HepG2 (cell line): ENCODE measurements around the gene PSIP1. TPM values are rescaled to one million over a fixed set of nuclear protein-coding genes. Genes with fewer than 3 reads are reported as not detected.

ENCODE experiments used
- HDAC1 ChIP-seq: sonication (generic); formaldehyde crosslinking; IDR thresholded peaks from 2 replicates; pipeline ENCODE4 v1.5.1; 2020; ENCODE audit warnings: mild to moderate bottlenecking, missing genetic modification reagents
- HOXA7 ChIP-seq: sonication (generic); formaldehyde crosslinking; IDR thresholded peaks from 2 replicates; pipeline ENCODE4 v1.8.1; 2022; ENCODE audit warnings: mild to moderate bottlenecking, missing genetic modification reagents, moderate library complexity
- IRF1 ChIP-seq: sonication (generic); formaldehyde crosslinking; IDR thresholded peaks from 2 replicates; pipeline ENCODE4 v1.4.0; 2020; ENCODE audit warnings: low read depth, mild to moderate bottlenecking, missing genetic modification reagents
- MAFG ChIP-seq: sonication (generic); formaldehyde crosslinking; IDR thresholded peaks from 2 replicates; pipeline ENCODE4 v1.5.1; 2020; ENCODE audit warnings: mild to moderate bottlenecking, missing genetic modification reagents
- MBD4 ChIP-seq: IDR thresholded peaks from 2 replicates; pipeline ENCODE4 v1.6.1; 2012; ENCODE audit warnings: low read length, inconsistent platforms, borderline replicate concordance
- MXD4 ChIP-seq: IDR thresholded peaks from 2 replicates; pipeline ENCODE4 v1.6.1; 2016; ENCODE audit warnings: mild to moderate bottlenecking, missing biosample characterization, missing genetic modification reagents
- MYC ChIP-seq: sonication (generic); formaldehyde crosslinking; IDR thresholded peaks from 2 replicates; pipeline ENCODE4 v1.9.0; 2021; ENCODE audit warnings: missing genetic modification reagents, borderline replicate concordance
- NR1H2 ChIP-seq: sonication (generic); formaldehyde crosslinking; IDR thresholded peaks from 2 replicates; pipeline ENCODE4 v1.8.1; 2022; ENCODE audit warnings: low read depth, missing genetic modification reagents, borderline replicate concordance
- NRL ChIP-seq: sonication (generic); formaldehyde crosslinking; IDR thresholded peaks from 2 replicates; pipeline ENCODE4 v1.5.0; 2020; ENCODE audit warnings: missing genetic modification reagents, mild to moderate bottlenecking, moderate library complexity, borderline replicate concordance
- POGK ChIP-seq: sonication (generic); formaldehyde crosslinking; conservative IDR thresholded peaks from 2 replicates; pipeline ENCODE4 v1.8.0; 2022; ENCODE audit warnings: mild to moderate bottlenecking, moderate library complexity, missing genetic modification reagents
- SATB2 ChIP-seq: sonication (generic); formaldehyde crosslinking; IDR thresholded peaks from 2 replicates; pipeline ENCODE4 v1.5.0; 2020; ENCODE audit warnings: missing genetic modification reagents
- SP2 ChIP-seq: sonication (generic); formaldehyde crosslinking; IDR thresholded peaks from 2 replicates; pipeline ENCODE4 v1.5.1; 2020; ENCODE audit warnings: mild to moderate bottlenecking, missing genetic modification reagents
- SRSF1 ChIP-seq: fragments of 200-400 bp; formaldehyde crosslinking; optimal IDR thresholded peaks from 2 replicates; pipeline ENCODE3; 2017; ENCODE audit warnings: mild to moderate bottlenecking, low read depth, low read length, moderate library complexity
- TP53 ChIP-seq: sonication (generic); formaldehyde crosslinking; conservative IDR thresholded peaks from 2 replicates; pipeline ENCODE4 v1.4.0; 2020; ENCODE audit warnings: missing genetic modification reagents
- ZGPAT ChIP-seq: IDR thresholded peaks from 2 replicates; pipeline ENCODE4 v1.6.1; 2016; ENCODE audit warnings: mild to moderate bottlenecking
- ZIK1 ChIP-seq: sonication (generic); formaldehyde crosslinking; IDR thresholded peaks from 2 replicates; pipeline ENCODE4 v1.5.0; 2020; ENCODE audit warnings: mild to moderate bottlenecking, low read depth, missing genetic modification reagents, borderline replicate concordance
- ZKSCAN1 ChIP-seq: fragments of 150-350 bp; IDR thresholded peaks from 2 replicates; pipeline ENCODE4 v1.6.1; 2014; ENCODE audit warnings: low read length
- ZNF512B ChIP-seq: sonication (generic); formaldehyde crosslinking; IDR thresholded peaks from 2 replicates; pipeline ENCODE4 v1.5.1; 2020; ENCODE audit warnings: missing genetic modification reagents, mild to moderate bottlenecking, borderline replicate concordance
- ZNF558 ChIP-seq: sonication (generic); formaldehyde crosslinking; IDR thresholded peaks from 2 replicates; pipeline ENCODE4 v1.9.0; 2022; ENCODE audit warnings: mild to moderate bottlenecking, missing genetic modification reagents, borderline replicate concordance
- ZNF740 ChIP-seq: sonication (generic); formaldehyde crosslinking; IDR thresholded peaks from 2 replicates; pipeline ENCODE4 v1.4.0; 2020; ENCODE audit warnings: missing genetic modification reagents
- ZNF839 ChIP-seq: sonication (generic); formaldehyde crosslinking; IDR thresholded peaks from 2 replicates; pipeline ENCODE4 v1.4.0; 2020; ENCODE audit warnings: missing genetic modification reagents, mild to moderate bottlenecking, borderline replicate concordance
- ZSCAN29 ChIP-seq: sonication (generic); formaldehyde crosslinking; conservative IDR thresholded peaks from 2 replicates; pipeline ENCODE4 v1.4.0; 2020; ENCODE audit warnings: mild to moderate bottlenecking, missing genetic modification reagents
- polyA plus RNA-seq, 8 experiments: library from polyadenylated mRNA; depleted of rRNA in 3 of 8; stranded (reverse) in 7 of 8; unstranded in 1 of 8; fragments of >200 nt; fragmentation: Illumina TruSeq in 4 of 8; extraction: Trizol in 4 of 8; gene quantifications; 2 replicates each; pipeline versions ENCODE4 v1.2.1 to v1.2.3, GENCODE V29; 2011 to 2016; ENCODE audit warnings: low read depth in 4 of 8, missing spikeins in 1 of 8, mixed read lengths in 1 of 8; ENCODE audit not compliant: insufficient read depth in 1 of 8
- total RNA-seq, 5 experiments: library from RNA; depleted of rRNA; stranded (reverse); fragments of >200 nt; fragmentation: Illumina TruSeq; extraction: Trizol; gene quantifications; 2 replicates each; pipeline ENCODE4 v1.2.3, GENCODE V29; 2016; ENCODE audit warnings: low read depth in 1 of 5

Gene PSIP1
- total and polyA plus RNA-seq, 2 of the 13 experiments (the other 11 are each of a cell fraction or from before 2014, with no cell fraction given): 12.6 to 46.4 TPM

GRCh38 chr9:15552636-15553527 lies 42.1 kb upstream of the PSIP1 start, which contains the start of gene CCDC171 (continued):
- peak; percentile 72 for TF ChIP-seq MYC
- TF ChIP-seq NRL (CRISPR knock-in tag): peak; percentile 70
- peak; percentile 56; the same call in 1 of the 2 replicates for TF ChIP-seq ZNF839 (CRISPR knock-in tag)
- no peak for TF ChIP-seq SATB2 (CRISPR knock-in tag)
- TF ChIP-seq NR1H2 (CRISPR knock-in tag): no peak
- no peak for TF ChIP-seq HOXA7 (CRISPR knock-in tag)
- TF ChIP-seq HDAC1 (CRISPR knock-in tag): peak; percentile 46; the same call in 1 of the 2 replicates
- no peak for TF ChIP-seq ZNF740 (CRISPR knock-in tag)
- TF ChIP-seq MXD4 (CRISPR knock-in tag): peak; percentile 91
- TF ChIP-seq MBD4: no peak
- TF ChIP-seq SRSF1: peak; percentile 45
- TF ChIP-seq ZIK1 (CRISPR knock-in tag): 0 out of 2 replicates have a peak, but pooled peaks have one; percentile 43
- peak; percentile 34; the same call in 1 of the 2 replicates for TF ChIP-seq POGK
- no peak for TF ChIP-seq TP53
- TF ChIP-seq ZSCAN29 (CRISPR knock-in tag): no peak
- TF ChIP-seq ZGPAT: peak; percentile 79
- no peak for TF ChIP-seq ZNF512B (CRISPR knock-in tag)
- no peak for TF ChIP-seq ZKSCAN1
- no peak for TF ChIP-seq MAFG (CRISPR knock-in tag)
- peak; percentile 58; the same call in 1 of the 2 replicates for TF ChIP-seq SP2
- peak; percentile 66; the same call in 1 of the 2 replicates for TF ChIP-seq ZNF558 (CRISPR knock-in tag)
- no peak for TF ChIP-seq IRF1 (CRISPR knock-in tag)
